ENCODE data around the gene HSPE1. TPM values are rescaled to one million over a fixed set of nuclear protein-coding genes. Genes with fewer than 3 reads are reported as not detected.

Gene HSPE1
- total and polyA plus RNA-seq, 2 of the 8 experiments (the other 6 are each of a cell fraction or from before 2014, with no cell fraction given): 206 to 377 TPM

GRCh38 chr2:197499594-197500502 lies at the start of gene HSPE1, which contains the start of gene HSPD1 (continued):
- TF ChIP-seq ATF2 (IDR thresholded peaks at IDR 0.05; ENCODE audit: low read length) (no peak; the same call in 1 of the 2 replicates), CTCF (IDR thresholded peaks at IDR 0.05; ENCODE audit: control extremely low read depth in 1 of 3, insufficient read depth in 1 of 3, low read depth in 1 of 3, low read length in 3 of 3) (no peak), CEBPB (IDR thresholded peaks at IDR 0.05; ENCODE audit: low read depth, low read length) (no peak), ATF3 (IDR thresholded peaks at IDR 0.05; ENCODE audit: insufficient read depth, low read depth, low read length) (peak; percentile 91), KDM4A (IDR thresholded peaks at IDR 0.05; ENCODE audit: low read depth, low read length, severe bottlenecking) (peak; percentile 77), SP1 (IDR thresholded peaks at IDR 0.05; ENCODE audit: low read depth, low read length) (peak; percentile 84), TAF1 (IDR thresholded peaks at IDR 0.05; ENCODE audit: low read depth, low read length) (peak; percentile 97), SP2 (IDR thresholded peaks at IDR 0.05; ENCODE audit: low read length) (no peak), CREB1 (IDR thresholded peaks at IDR 0.05) (peak; percentile 92), TAF7 (optimal IDR thresholded peaks at IDR 0.05; ENCODE audit: borderline replicate concordance, low read depth, low read length) (peak; percentile 89), NANOG (IDR thresholded peaks at IDR 0.05; ENCODE audit: insufficient read depth, low read depth, low read length, poor library complexity, severe bottlenecking) (no peak), SRF (IDR thresholded peaks at IDR 0.05; ENCODE audit: low read depth, low read length) (0 out of 2 replicates have a peak, but pooled peaks have one; percentile 1), CHD2 (IDR thresholded peaks at IDR 0.05; ENCODE audit: low read length) (no peak; the same call in 1 of the 2 replicates)
